ENCODE data around the gene AOC2. TPM values are rescaled to one million over a fixed set of nuclear protein-coding genes. Genes with fewer than 3 reads are reported as not detected.

The AOC2 gene
- polyA plus RNA-seq, 3 donors = 0.09 to 1.6 TPM; not detected in 1

- H3K4me2 ChIP-seq (replicated peaks; ENCODE audit: extremely low read depth, low read length, poor library complexity, severe bottlenecking) = no peak overlapping the region
- peaks cover 13 to 17% of the 10 kb centered on the region in 2 donors for H3K4me1 ChIP-seq (ENCODE audit: control insufficient read depth in 1 of 2, insufficient read depth in 2 of 2, low read length in 2 of 2)
- H3K9ac ChIP-seq (ENCODE audit: insufficient read depth, low read length, poor library complexity, severe bottlenecking) = no peak overlapping the region
- Mint-ChIP-seq H3K4me3 (no peak overlapping the region), H3K36me3 (peaks cover 75 to 86% of the 10 kb centered on the region in 2 donors), H3K27ac (peak overlapping the region in 4 of 7 donors; percentile 27 to 46 (median 41)), H3K4me1 (peaks cover 25% of the 10 kb centered on the region), H3K9me3 (no peaks in the 10 kb centered on the region), H3K27me3 (ENCODE audit: low read depth in 3 of 3) (peaks cover 0 to 2% (median 2%) of the 10 kb centered on the region in 3 donors)
- intact Hi-C loops (cut with micrococcal nuclease) = loop anchor here (2.0 to 10.0 kb wide), 4 partner anchors 95 to 155 kb away; partner anchors contain the start of gene RPL27 (in 2 of the 2)
- H3K36me3 ChIP-seq (replicated peaks in 1 of 2; ENCODE audit: control insufficient read depth in 1 of 2, insufficient read depth in 2 of 2, low read length in 2 of 2) = peaks cover 83 to 87% of the 10 kb centered on the region in 2 donors
- DNase-seq = no peak
- no peak overlapping the region for H3K4me3 ChIP-seq (replicated peaks in 1 of 3; ENCODE audit: low read depth in 2 of 3, low read length in 3 of 3)
- peaks cover 4% of the 10 kb centered on the region for H3K79me2 ChIP-seq (ENCODE audit: insufficient read depth, low read length)
- no peaks in the 10 kb centered on the region for H3K27me3 ChIP-seq (ENCODE audit: control insufficient read depth in 2 of 2, insufficient read depth in 2 of 2, low read length in 2 of 2)
- H3K9me3 ChIP-seq (replicated peaks in 1 of 2; ENCODE audit: control insufficient read depth in 1 of 2, insufficient read depth in 1 of 2, low read length in 2 of 2) = no peaks in the 10 kb centered on the region
- TF ChIP-seq CTCF (IDR thresholded peaks at IDR 0.05) = no peak
- H3K27ac ChIP-seq (ENCODE audit: low read depth in 1 of 2, low read length in 2 of 2) = no peak overlapping the region
- peaks cover 54% of the 10 kb centered on the region for H4K20me1 ChIP-seq (ENCODE audit: insufficient read depth, low read length)
- WGBS (ENCODE audit: insufficient coverage) = 76% methylated on average over 3 of the region's 11 CpGs
- no peak overlapping the region for H2AFZ ChIP-seq (ENCODE audit: insufficient read depth, low read depth, low read length, poor library complexity, severe bottlenecking)
Measured at GRCh38 chr17:42841975-42842685, 2.2 kb upstream of the AOC2 start.

GRCh38 chr17:42843358-42843934 lies 934 bp upstream of the AOC2 start:
- Histone ChIP-seq H3K79me2 (ENCODE audit: insufficient read depth, low read length) (peaks cover 2% of the 10 kb centered on the region), H3K4me3 (replicated peaks in 1 of 3; ENCODE audit: low read depth in 2 of 3, low read length in 3 of 3) (no peak overlapping the region), H2AFZ (ENCODE audit: insufficient read depth, low read depth, low read length, poor library complexity, severe bottlenecking) (no peak overlapping the region), H3K9me3 (replicated peaks in 1 of 2; ENCODE audit: control insufficient read depth in 1 of 2, insufficient read depth in 1 of 2, low read length in 2 of 2) (no peaks in the 10 kb centered on the region), H3K9ac (ENCODE audit: insufficient read depth, low read length, poor library complexity, severe bottlenecking) (no peak overlapping the region), H3K27me3 (ENCODE audit: control insufficient read depth in 2 of 2, insufficient read depth in 2 of 2, low read length in 2 of 2) (no peaks in the 10 kb centered on the region), H3K36me3 (replicated peaks in 1 of 2; ENCODE audit: control insufficient read depth in 1 of 2, insufficient read depth in 2 of 2, low read length in 2 of 2) (peaks cover 70 to 74% of the 10 kb centered on the region in 2 donors), H3K4me1 (ENCODE audit: control insufficient read depth in 1 of 2, insufficient read depth in 2 of 2, low read length in 2 of 2) (peaks cover 19 to 23% of the 10 kb centered on the region in 2 donors), H4K20me1 (ENCODE audit: insufficient read depth, low read length) (peaks cover 49% of the 10 kb centered on the region), H3K27ac (ENCODE audit: low read depth in 1 of 2, low read length in 2 of 2) (no peak overlapping the region), H3K4me2 (replicated peaks; ENCODE audit: extremely low read depth, low read length, poor library complexity, severe bottlenecking) (no peak overlapping the region)
- H3K36me3 Mint-ChIP-seq = peaks cover 64 to 73% of the 10 kb centered on the region in 2 donors
- H3K9me3 Mint-ChIP-seq = no peaks in the 10 kb centered on the region
- H3K27ac Mint-ChIP-seq = peak overlapping the region in 1 of 7 donors; percentile 69
- peak; percentile 86 for TF ChIP-seq CTCF (IDR thresholded peaks at IDR 0.05)
- DNase-seq = peak; percentile 32 to 58 (median 51)
- H3K4me3 Mint-ChIP-seq = no peak overlapping the region
- H3K27me3 Mint-ChIP-seq (ENCODE audit: low read depth in 3 of 3) = peaks cover 0 to 5% (median 2%) of the 10 kb centered on the region in 3 donors
- intact Hi-C loops (cut with micrococcal nuclease) = loop anchor here (2.0 to 10.0 kb wide), 4 partner anchors 93 to 154 kb away; partner anchors contain the start of gene RPL27 (in 2 of the 2)
- H3K4me1 Mint-ChIP-seq = peaks cover 28% of the 10 kb centered on the region
- 17% methylated on average over 1 of the region's 6 CpGs for WGBS (ENCODE audit: insufficient coverage)
